Stimulated activated CD8-positive, alpha-beta memory T cell treated with anti-CD3 and anti-CD28 coated beads, Interleukin-15, amount 100 ng/mL, for 24 hours (primary cell): ENCODE data around the gene KIAA1958.

Experiments used
- DNase-seq: peaks from one replicate; pipeline ENCODE4 v3.0.0-alpha.2; 2020; ENCODE audit warnings: low read depth

KIAA1958 gene

GRCh38 chr9:112605518-112605917 lies 118.9 kb downstream of the KIAA1958 start:
- no peak for DNase-seq

GRCh38 chr9:112605963-112606699 lies 119.5 kb downstream of the KIAA1958 start:
- DNase-seq = no peak

DNA sequence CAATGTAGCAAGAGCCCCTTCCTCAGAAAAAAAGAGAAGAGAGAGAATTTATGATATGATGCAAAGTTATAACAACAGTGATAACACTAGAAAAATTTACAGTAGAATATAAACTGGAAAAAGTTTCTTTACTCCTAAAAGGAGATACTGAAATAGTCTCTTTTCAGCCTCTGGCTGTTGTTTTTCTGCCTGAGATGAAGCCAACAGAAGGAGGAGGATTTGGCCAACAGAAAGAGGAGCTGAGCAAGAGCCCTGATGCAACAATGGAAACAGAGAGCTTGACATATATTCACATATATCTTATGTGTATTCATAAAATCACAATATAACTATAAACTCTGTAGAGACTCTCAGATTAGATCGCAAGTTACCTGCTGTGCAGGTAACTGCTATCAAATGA lies 122.2 kb downstream of the KIAA1958 start:
- no peak for DNase-seq

DNA sequence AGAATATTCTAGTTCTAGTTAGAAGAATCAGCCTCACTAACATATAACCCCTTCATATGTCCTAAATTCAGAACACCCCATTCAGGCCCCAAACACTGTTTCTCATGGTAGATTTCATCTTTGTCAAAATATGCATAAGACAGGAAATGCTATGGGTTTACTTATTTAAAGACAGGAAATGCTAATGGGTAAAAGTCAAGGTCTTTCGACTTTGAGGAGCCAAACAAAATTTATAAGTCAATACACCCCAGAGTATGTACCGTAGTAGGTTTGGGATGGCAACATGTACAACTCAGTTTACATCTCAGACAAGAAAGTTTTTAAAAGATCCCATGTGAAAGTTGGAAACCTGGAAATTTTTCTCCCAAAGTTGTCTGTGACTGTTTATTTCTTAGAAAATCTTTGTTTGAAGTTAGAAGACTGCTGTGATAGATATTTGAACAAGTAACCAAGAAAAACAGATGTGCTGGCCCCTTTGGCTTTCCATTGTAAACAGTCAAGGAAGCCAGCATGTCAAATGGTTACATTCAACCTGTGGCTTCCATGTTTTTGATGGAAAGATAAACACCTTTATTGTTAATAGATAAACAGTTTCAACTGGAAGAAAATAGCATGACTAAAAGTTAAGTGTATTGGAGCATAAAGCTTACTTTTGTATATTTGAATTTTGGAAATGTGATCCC lies 129.1 kb downstream of the KIAA1958 start:
- no peak for DNase-seq

GRCh38 chr9:112617371-112617770 lies 130.7 kb downstream of the KIAA1958 start:
- DNase-seq = no peak

- DNase-seq = no peak
Observed at GRCh38 chr9:112618385-112619009, 131.9 kb downstream of the KIAA1958 start.

DNA sequence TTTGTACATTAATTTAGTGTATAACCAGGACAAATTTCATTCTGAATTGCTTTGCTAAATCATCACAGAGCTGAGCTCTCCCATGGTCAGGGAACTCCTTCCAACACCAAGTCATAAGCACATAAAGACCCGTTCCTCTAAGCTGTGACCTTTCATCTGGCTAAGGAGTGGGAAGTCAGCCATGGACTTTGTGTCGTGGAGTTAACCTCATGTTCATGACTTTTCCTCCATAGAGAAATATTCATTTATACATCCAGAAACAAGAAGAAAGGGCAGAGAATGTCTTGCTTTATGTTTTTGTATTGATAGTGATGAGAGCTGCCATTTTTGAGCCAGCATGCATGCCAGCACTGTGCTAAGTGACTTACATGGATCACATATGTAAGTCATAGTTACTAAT lies 133.8 kb downstream of the KIAA1958 start:
- DNase-seq = no peak

DNA sequence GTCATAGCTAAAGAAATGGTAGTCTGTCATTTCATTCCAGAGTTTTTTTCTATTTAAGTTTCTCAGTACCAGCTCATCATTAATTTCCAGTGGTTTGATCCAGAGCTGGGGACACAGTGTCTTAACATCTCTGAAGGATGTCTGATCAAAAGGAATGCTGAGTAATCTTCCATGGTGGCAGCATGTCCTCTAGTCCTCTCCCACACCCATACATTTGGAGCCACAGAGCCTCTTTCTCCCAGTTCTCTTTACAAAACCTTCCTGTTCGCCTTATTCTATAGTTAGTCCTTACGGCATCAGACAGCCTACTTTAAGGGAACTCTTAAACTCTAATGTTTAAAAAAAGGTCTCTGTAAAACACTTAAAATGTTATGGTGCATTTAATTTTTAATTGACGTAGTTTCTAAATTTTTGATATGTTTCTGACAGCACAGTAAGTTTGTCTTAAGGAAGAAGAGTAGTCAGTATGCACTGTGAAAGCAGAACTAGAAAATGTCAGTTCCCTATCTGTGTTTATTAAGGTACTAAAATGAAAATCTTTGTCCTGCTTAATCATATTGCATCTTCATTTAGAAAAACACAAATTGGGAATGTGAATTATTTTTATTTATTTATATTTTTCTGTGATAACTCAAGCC lies 134.5 kb downstream of the KIAA1958 start:
- no peak for DNase-seq

DNA sequence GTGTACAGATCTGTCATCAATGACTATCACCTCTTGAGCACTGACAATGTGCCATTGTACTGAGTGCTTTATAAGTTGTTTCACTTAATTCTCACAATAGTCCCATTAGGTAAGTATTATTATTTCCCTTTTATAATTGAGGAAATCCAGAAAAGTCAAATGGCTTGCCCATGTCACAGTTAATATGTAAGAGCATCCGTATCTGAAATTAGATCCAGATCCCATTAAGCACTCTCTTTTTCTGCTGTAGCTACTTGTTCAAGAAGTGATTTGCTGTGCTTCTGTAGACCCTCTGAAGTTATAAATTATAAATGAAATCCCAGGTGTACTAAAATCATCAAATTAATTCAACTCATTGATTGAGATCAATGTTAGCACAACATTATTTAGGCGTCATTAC lies 136.6 kb downstream of the KIAA1958 start:
- no peak for DNase-seq

DNA sequence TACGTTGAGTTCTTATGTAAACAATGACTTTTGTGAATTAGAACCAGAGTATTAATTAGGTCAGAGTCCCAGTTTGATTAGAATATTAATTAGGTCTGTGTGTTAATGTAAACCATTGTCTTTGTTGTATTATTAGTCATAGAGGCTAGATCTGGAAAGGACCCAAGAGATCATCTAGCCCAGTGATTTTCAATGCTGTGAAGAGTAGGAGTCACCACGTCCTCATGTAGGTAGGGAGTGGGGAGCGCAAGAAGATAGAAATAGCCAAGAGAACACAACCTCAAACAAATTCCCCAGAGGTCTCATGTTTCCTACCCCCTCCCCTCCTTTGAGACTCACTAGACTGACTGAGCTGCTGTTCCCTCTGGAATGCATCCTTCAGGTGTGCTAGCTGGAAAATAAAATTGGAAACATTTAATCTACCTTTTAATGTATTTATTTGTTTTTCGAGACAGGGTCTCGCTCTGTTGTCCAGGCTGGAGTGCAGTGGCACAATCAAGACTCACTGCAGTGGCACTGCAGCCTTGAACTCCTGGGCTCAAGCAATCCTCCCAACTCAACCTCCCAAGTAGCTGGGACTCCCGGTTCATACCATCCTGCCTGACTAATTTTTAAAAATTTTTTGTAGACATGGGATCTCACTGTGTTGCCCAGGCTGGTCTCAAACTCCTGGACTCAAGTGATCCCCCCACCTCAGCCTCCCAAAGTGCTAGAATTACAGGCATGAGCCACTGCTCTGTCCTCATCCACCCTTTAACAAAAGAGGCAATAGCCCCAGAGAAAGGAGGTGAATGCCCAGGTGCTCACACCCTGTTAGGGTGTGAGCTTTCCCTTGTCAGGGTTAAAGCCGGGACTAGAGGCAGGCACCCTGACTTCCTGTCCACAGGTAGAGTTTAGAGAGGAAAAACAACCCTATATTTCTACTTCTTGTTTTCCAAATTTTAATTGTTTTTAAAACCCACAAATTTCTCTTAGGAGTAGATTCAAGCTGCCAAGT lies 138.4 kb downstream of the KIAA1958 start:
- no peak for DNase-seq

DNA sequence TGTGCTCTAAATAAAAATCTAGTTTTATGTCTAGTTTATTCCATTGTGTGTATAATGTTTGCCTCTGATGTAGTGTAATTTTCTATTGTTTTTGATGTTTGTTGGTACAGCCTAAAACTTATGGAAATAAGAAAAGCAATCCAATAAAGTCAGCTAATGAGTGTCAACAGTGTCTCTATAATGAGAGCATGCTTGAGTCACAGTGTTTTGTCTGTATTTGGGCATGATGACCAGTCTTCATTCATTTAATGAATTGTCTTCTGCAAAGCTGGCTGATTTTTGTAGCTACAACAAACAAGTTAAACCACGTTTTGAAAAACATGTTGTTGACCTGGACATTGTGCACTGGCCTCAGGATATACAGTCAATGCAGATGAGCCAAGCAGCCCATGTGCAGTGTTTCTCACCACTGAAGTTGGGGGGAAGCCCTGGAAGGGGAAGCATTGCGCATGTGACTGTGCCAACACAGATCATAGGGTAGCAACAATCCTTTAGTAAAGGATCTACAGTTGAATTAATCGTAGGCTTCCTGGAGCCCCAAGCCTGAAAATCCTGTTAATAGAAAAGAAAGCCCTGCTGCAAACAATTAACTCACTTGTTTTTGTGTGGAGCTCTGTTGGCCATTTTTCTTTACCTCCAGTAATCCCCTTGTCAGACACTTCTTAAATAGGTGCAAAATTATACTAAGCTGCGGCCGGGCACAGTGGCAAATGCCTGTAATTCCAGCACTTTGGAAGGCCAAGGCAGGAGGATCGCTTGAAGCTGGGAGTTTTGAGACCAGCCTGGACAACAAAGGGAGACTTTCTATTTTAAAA lies 143.3 kb downstream of the KIAA1958 start:
- DNase-seq = no peak

DNA sequence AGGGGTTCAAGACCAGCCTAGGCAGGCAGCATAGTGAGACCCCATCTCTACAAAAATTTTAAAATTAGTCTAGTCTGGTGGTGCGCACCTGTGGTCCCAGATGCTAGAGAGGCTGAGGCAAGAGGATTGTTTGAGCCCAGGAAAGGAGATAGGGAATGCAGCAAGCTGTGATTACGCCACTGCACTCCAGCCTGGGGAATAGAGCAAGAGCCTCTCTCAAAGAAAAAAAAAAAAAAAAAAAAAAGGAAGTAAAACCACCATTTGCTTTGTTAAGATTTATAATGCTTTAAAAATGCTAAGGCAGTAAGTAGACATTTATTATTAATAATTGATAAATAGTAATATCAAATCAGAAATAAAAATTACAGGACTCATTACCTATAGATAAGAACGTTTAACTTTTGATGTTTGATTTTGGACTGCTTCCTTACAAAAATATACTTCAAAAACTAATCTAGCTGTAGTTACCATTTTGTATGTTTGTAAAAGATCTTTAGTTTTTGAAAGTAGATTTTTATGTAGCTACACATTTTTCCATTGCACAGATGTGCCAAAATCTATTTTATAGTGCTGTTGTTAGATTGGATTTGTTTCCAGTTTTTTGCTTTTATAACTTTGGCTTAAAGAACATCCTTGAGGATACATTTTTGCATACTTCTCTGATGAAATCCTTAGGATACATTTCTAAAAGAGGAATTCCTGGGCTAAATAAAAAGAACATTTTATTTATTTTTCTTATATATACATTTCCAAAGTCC lies 144.9 kb downstream of the KIAA1958 start:
- DNase-seq = no peak

- no peak for DNase-seq
Observed at GRCh38 chr9:112640311-112640710, 153.7 kb downstream of the KIAA1958 start.

- no peak for DNase-seq
Observed at GRCh38 chr9:112642126-112642525, 155.5 kb downstream of the KIAA1958 start.

- DNase-seq = no peak
Observed at GRCh38 chr9:112647596-112647995, 161.0 kb downstream of the KIAA1958 start.

DNA sequence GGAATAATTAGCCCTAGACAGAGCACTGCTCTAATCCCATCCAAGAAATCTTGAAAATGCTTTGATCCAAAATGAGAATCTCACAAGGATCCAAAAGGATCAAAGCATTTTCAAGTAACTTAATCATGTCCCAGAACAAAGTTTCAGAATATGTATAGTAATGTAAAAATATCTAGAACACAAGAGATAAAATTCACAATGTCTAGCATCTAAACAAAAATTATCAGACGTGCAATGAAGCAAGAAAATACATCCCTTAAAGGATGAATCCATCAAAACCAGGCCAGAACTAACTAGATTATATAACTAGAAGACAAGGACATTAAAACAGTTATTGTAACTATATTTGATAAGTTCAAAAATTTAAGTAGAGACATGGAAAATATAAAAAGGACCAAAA lies 162.0 kb downstream of the KIAA1958 start:
- DNase-seq = no peak

DNA sequence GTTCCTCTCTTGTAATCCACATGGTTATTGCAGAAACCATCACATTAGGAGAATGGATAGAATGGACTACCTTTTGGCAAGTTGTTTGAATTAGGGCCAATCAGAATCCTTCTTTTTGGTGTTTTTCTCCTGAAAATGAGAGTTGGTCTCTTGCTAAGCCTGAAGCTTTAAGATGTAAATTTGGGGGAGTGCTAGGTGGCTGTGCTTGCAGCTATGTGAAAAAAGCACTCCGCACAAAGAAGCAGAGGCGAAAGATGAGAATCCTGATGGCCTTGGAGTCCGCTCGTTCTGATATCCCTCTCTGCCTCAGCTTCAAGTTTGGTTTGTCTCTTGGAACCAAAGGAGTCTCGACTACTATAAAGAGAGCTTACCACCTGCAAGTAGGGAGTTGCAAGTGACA lies 167.7 kb downstream of the KIAA1958 start:
- no peak for DNase-seq

DNA sequence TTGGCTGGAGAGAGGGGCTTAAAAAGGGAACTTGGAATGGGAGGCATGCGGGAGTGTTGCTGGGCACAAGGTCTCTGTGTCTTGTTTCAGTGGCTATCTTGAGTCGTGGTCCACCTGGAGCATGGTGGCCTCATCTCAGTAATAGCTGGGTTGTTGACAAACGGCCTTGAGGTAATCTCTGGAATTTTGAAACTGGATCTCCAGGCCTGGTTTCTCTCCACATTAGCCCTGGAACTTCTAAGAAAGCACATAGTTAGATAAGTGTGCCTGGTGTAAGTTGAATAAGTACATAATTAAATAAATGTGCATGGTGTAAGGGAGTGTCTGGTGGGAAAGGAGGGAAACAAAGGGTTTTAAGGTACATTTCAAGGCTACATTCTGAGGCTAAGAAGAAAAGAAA lies 169.0 kb downstream of the KIAA1958 start:
- DNase-seq = no peak

DNA sequence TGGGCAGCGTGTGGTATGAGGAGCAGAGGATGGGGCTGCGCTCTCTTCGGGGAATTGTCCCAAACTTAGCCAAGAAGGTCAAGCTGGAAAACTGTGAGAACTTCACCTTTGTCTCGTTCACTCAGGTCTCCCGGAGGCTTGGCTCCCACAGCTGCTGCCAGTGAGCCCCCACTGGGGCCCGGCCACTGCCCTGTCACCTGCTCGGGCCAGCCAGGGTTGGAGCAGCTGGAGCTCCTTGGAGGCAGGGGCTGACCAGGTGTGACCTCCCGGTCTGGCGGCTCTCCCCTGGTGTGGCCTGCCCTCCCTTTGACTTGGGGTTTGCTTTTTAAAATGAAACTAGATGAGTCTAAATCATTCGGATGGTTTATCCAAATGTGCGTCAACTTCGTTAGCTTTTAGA lies 173.3 kb downstream of the KIAA1958 start:
- DNase-seq = no peak

DNA sequence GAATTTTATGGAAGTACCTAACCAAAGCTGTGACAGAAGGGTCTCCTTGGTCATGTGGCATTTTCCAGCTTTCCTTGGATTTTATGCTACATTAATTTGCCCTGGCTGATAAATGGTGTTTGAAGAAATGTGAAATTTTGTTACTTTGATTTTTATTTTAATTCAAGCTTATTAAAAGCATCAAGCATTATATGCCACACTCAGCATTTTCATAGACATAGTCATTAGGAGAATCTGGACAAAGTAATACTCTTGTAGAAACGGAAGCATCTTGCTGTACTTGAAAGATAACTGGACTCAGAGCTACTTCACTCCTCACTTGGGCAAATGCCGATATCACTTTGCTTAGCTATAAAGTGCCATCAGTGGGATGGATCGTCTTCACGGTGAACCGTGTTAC lies 177.1 kb downstream of the KIAA1958 start:
- DNase-seq = no peak
